HepG2 (cell line): ENCODE results near the gene NDP. TPM values are rescaled to one million over a fixed set of nuclear protein-coding genes. Genes with fewer than 3 reads are reported as not detected.

Source experiments
- ATAC-seq: fragments of 200-7000 bp; cut with Tn5 transposase; 3 replicates; pipeline ENCODE4 v1.9.1; 2020; ENCODE audit warnings: mild to moderate bottlenecking, moderate library complexity
- BruUV-seq: library from RNA; stranded (reverse); fragments of 400-500 nt; replicated peaks from 2 replicates; lab custom pipeline; 2021; lab: Mats Ljungman, UMichigan
- CTCF ChIA-PET: fragments of 300-600 bp; formaldehyde crosslinking; extraction: SDS; loops from one replicate; lab custom pipeline; 2021; ENCODE audit warnings: low total read pairs, inconsistent platforms, low intra/inter-chr PET ratio; lab: Yijun Ruan, JAX
- POLR2A ChIA-PET: fragments of 350-600 bp; sonication (Branson Sonifier 250); formaldehyde crosslinking; loops from one replicate; lab custom pipeline; 2020; ENCODE audit warnings: antibody characterized with exemption, inconsistent platforms; lab: Yijun Ruan, JAX
- DNase-seq: peaks from one replicate; pipeline ENCODE4 v3.0.0-alpha.2; 2015; ENCODE audit warnings: low spot score
- FAIRE-seq: peaks from 3 replicates; lab custom pipeline; 2011; peaks lifted over from hg19 to GRCh38; lab: Jason Lieb, UNC
- H2AFZ ChIP-seq: one replicate; pipeline ENCODE4 v1.6.1; 2011; ENCODE audit warnings: low read length, inconsistent platforms
- H3K27ac ChIP-seq: fragments of 300-600 bp; 3 replicates; pipeline ENCODE4 v1.8.0; 2011; ENCODE audit warnings: mixed run types, mild to moderate bottlenecking, mixed read lengths, low read length, inconsistent platforms; ENCODE audit not compliant: insufficient read depth; ENCODE audit errors: extremely low read length
- H3K27me3 ChIP-seq, 2 experiments: fragments of 200-600 bp in 1 of 2; 2 replicates in 1 of 2; 3 replicates in 1 of 2; pipeline versions ENCODE4 v1.6.0 to v1.8.0; 2011; ENCODE audit warnings: low read length in 2 of 2, mild to moderate bottlenecking in 2 of 2, moderate library complexity in 2 of 2, inconsistent platforms in 1 of 2; ENCODE audit not compliant: insufficient read depth in 2 of 2, control insufficient read depth in 1 of 2
- H3K36me3 ChIP-seq, 2 experiments: fragments of 200-600 bp in 1 of 2; replicated peaks in 1 of 2; 2 replicates in 1 of 2; 3 replicates in 1 of 2; pipeline versions ENCODE4 v1.5.1 to v1.8.0; 2011; ENCODE audit warnings: low read length in 2 of 2, inconsistent platforms in 1 of 2; ENCODE audit not compliant: insufficient read depth in 2 of 2, control insufficient read depth in 1 of 2
- H3K4me1 ChIP-seq: 2 replicates; pipeline ENCODE4 v1.5.1; 2012; ENCODE audit warnings: low read length, inconsistent platforms; ENCODE audit not compliant: insufficient read depth
- H3K4me2 ChIP-seq: 2 replicates; pipeline ENCODE4 v1.6.0; 2011; ENCODE audit warnings: low read depth, low read length, inconsistent platforms
- H3K4me3 ChIP-seq, 3 experiments: fragments of 200-600 bp in 1 of 3; sonication (generic), shearing (Covaris generic) in 1 of 3; replicated peaks in 1 of 3; 2 replicates each; pipeline ENCODE4 v1.5.1; 2011 to 2016; ENCODE audit warnings: low read length in 3 of 3, inconsistent platforms in 2 of 3, low read depth in 2 of 3, mild to moderate bottlenecking in 2 of 3, control low read depth in 1 of 3, mixed read lengths in 1 of 3; ENCODE audit not compliant: insufficient read depth in 1 of 3
- H3K79me2 ChIP-seq: one replicate; pipeline ENCODE4 v1.6.1; 2011; ENCODE audit warnings: low read length, inconsistent platforms; ENCODE audit not compliant: insufficient read depth
- H3K9ac ChIP-seq: 2 replicates; pipeline ENCODE4 v1.6.0; 2011; ENCODE audit warnings: mild to moderate bottlenecking, low read depth, low read length, inconsistent platforms; ENCODE audit not compliant: insufficient read depth
- H3K9me3 ChIP-seq: 2 replicates; pipeline ENCODE4 v1.5.1; 2012; ENCODE audit warnings: mild to moderate bottlenecking, low read length
- H4K20me1 ChIP-seq: 2 replicates; pipeline ENCODE4 v1.6.0; 2011; ENCODE audit warnings: inconsistent platforms, mild to moderate bottlenecking, low read length, moderate library complexity; ENCODE audit not compliant: insufficient read depth
- GATA4 ChIP-seq: sonication (generic); IDR thresholded peaks from 2 replicates; pipeline ENCODE4 v1.6.1; 2016; ENCODE audit warnings: antibody characterized with exemption, low read depth, borderline replicate concordance
- IKZF4 ChIP-seq: sonication (generic); formaldehyde crosslinking; IDR thresholded peaks from 2 replicates; pipeline ENCODE4 v1.5.1; 2020; ENCODE audit warnings: borderline replicate concordance, mild to moderate bottlenecking, low read depth, missing genetic modification reagents; ENCODE audit errors: not compliant biosample characterization
- RFX5 ChIP-seq: IDR thresholded peaks from 2 replicates; pipeline ENCODE4 v1.6.1; 2011; ENCODE audit warnings: low read depth, low read length, improper control_type of control experiment
- TBX2 ChIP-seq: sonication (generic); formaldehyde crosslinking; IDR thresholded peaks from 2 replicates; pipeline ENCODE4 v1.5.0; 2020; ENCODE audit warnings: missing genetic modification reagents, mild to moderate bottlenecking, borderline replicate concordance
- ZFP62 ChIP-seq: sonication (generic); formaldehyde crosslinking; IDR thresholded peaks from 2 replicates; pipeline ENCODE4 v1.4.0; 2020; ENCODE audit warnings: missing genetic modification reagents
- WGBS: methylation state at CpG from one replicate; pipeline ENCODE4 v1.1.6; 2017; ENCODE audit warnings: low lambda C conversion rate; 5-methylcytosine and 5-hydroxymethylcytosine counted together
- in situ Hi-C: cut with HindIII; loops from 2 replicates; pipeline ENCODE4 v1.10.0; 2017; ENCODE audit warnings: low pct_unique_long_range_greater_than_20kb; ENCODE audit not compliant: extremely low pct_ligation_motif_present
- intact Hi-C: fragments of 100-400 bp; cut with micrococcal nuclease; formaldehyde crosslinking; loops from one replicate; pipeline ENCODE4 v1.10.0; 2022; ENCODE audit not compliant: unreplicated experiment
- polyA plus RNA-seq, 8 experiments: library from polyadenylated mRNA; depleted of rRNA in 3 of 8; stranded (reverse) in 7 of 8; unstranded in 1 of 8; fragments of >200 nt; fragmentation: Illumina TruSeq in 4 of 8; extraction: Trizol in 4 of 8; gene quantifications; 2 replicates each; pipeline versions ENCODE4 v1.2.1 to v1.2.3, GENCODE V29; 2011 to 2016; ENCODE audit warnings: low read depth in 4 of 8, missing spikeins in 1 of 8, mixed read lengths in 1 of 8; ENCODE audit not compliant: insufficient read depth in 1 of 8
- total RNA-seq, 5 experiments: library from RNA; depleted of rRNA; stranded (reverse); fragments of >200 nt; fragmentation: Illumina TruSeq; extraction: Trizol; gene quantifications; 2 replicates each; pipeline ENCODE4 v1.2.3, GENCODE V29; 2016; ENCODE audit warnings: low read depth in 1 of 5
- TF ChIP-seq, protein P1 (sequence below): IDR thresholded peaks from 2 replicates; pipeline ENCODE4 v1.6.1; 2018; ENCODE audit warnings: missing genetic modification reagents, mild to moderate bottlenecking, missing compliant biosample characterization

Gene NDP
- total and polyA plus RNA-seq, 2 of the 13 experiments (the other 11 are each of a cell fraction or from before 2014, with no cell fraction given) = not detected

GRCh38 chrX:43970528-43970927 lies 2.7 kb downstream of the NDP start:
- Histone ChIP-seq H3K27ac (no peak overlapping the region), H3K79me2 (no peaks in the 10 kb centered on the region), H3K36me3 (no peaks in the 10 kb centered on the region), H3K4me1 (no peaks in the 10 kb centered on the region), H3K4me2 (no peak overlapping the region), H4K20me1 (no peaks in the 10 kb centered on the region), H3K9ac (no peak overlapping the region), H3K9me3 (no peaks in the 10 kb centered on the region), H3K4me3 (no peak overlapping the region), H3K27me3 (no peaks in the 10 kb centered on the region; a peak in 1 of 5 replicates), H2AFZ (no peak overlapping the region)
- ATAC-seq (no peak), FAIRE-seq (no peak), DNase-seq (no peak)
- intact Hi-C loops (no loop called here), in situ Hi-C loops (loop anchor here (25.0 kb wide), 2 partner anchors 392 to 1217 kb away; no protein-coding TSS in a partner anchor)
- WGBS = 0% methylated on average over 2 of the region's 5 CpGs
- TF ChIP-seq GATA4 (no peak), RFX5 (no peak), IKZF4 (CRISPR knock-in tag) (no peak), ZFP62 (CRISPR knock-in tag) (no peak), TBX2 (no peak)
- TF ChIP-seq, protein P1, sequence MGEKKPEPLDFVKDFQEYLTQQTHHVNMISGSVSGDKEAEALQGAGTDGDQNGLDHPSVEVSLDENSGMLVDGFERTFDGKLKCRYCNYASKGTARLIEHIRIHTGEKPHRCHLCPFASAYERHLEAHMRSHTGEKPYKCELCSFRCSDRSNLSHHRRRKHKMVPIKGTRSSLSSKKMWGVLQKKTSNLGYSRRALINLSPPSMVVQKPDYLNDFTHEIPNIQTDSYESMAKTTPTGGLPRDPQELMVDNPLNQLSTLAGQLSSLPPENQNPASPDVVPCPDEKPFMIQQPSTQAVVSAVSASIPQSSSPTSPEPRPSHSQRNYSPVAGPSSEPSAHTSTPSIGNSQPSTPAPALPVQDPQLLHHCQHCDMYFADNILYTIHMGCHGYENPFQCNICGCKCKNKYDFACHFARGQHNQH (CRISPR knock-in tag) = no peak
- ChIA-PET POLR2A (no interaction called here), CTCF (no interaction called here)
- no TSS peak for BruUV-seq
